HepG2 (cell line): Measurements from ENCODE around the gene NUDT22. TPM values are rescaled to one million over a fixed set of nuclear protein-coding genes. Genes with fewer than 3 reads are reported as not detected.

Experiments used
- FOXK2 ChIP-seq: fragments of 450-650 bp; IDR thresholded peaks from 2 replicates; pipeline ENCODE4 v1.6.1; 2016
- GRHL1 ChIP-seq: sonication (generic); formaldehyde crosslinking; conservative IDR thresholded peaks from 2 replicates; pipeline ENCODE4 v1.8.0; 2022; ENCODE audit warnings: missing genetic modification reagents
- HCFC1 ChIP-seq: fragments of 150-350 bp; IDR thresholded peaks from 2 replicates; pipeline ENCODE4 v1.6.1; 2014; ENCODE audit warnings: low read depth, low read length
- HOXA5 ChIP-seq: sonication (generic); formaldehyde crosslinking; IDR thresholded peaks from 2 replicates; pipeline ENCODE4 v1.4.0; 2020; ENCODE audit warnings: missing genetic modification reagents
- MED1 ChIP-seq: sonication (generic); formaldehyde crosslinking; IDR thresholded peaks from 2 replicates; pipeline ENCODE4 v1.4.0; 2020; ENCODE audit warnings: missing genetic modification reagents
- NBN ChIP-seq: fragments of 450-650 bp; conservative IDR thresholded peaks from 2 replicates; pipeline ENCODE4 v1.6.1; 2017
- SALL1 ChIP-seq: sonication (generic); formaldehyde crosslinking; IDR thresholded peaks from 2 replicates; pipeline ENCODE4 v1.8.0; 2022; ENCODE audit warnings: mild to moderate bottlenecking, missing genetic modification reagents
- TCF7 ChIP-seq: sonication (generic); IDR thresholded peaks from 2 replicates; pipeline ENCODE4 v1.6.1; 2016; ENCODE audit warnings: antibody characterized with exemption, low read depth
- THAP9 ChIP-seq: sonication (generic); formaldehyde crosslinking; IDR thresholded peaks from 2 replicates; pipeline ENCODE4; 2020; ENCODE audit warnings: missing genetic modification reagents, mild to moderate bottlenecking, borderline replicate concordance
- UBTF ChIP-seq: sonication (generic); formaldehyde crosslinking; IDR thresholded peaks from 2 replicates; pipeline ENCODE4 v1.4.0; 2020; ENCODE audit warnings: mild to moderate bottlenecking, missing genetic modification reagents
- ZBTB25 ChIP-seq: IDR thresholded peaks from 2 replicates; pipeline ENCODE4 v1.6.1; 2018; ENCODE audit warnings: missing genetic modification reagents
- ZBTB39 ChIP-seq: sonication (generic); formaldehyde crosslinking; IDR thresholded peaks from 2 replicates; pipeline ENCODE4 v1.5.0; 2020; ENCODE audit warnings: missing genetic modification reagents
- ZNF644 ChIP-seq: IDR thresholded peaks from 2 replicates; pipeline ENCODE4 v1.6.1; 2016; ENCODE audit warnings: low read depth
- ZNF740 ChIP-seq: sonication (generic); formaldehyde crosslinking; IDR thresholded peaks from 2 replicates; pipeline ENCODE4 v1.4.0; 2020; ENCODE audit warnings: missing genetic modification reagents
- ZNF800 ChIP-seq: sonication (generic); formaldehyde crosslinking; IDR thresholded peaks from 2 replicates; pipeline ENCODE4 v1.4.0; 2020; ENCODE audit warnings: missing genetic modification reagents
- polyA plus RNA-seq, 8 experiments: library from polyadenylated mRNA; depleted of rRNA in 3 of 8; stranded (reverse) in 7 of 8; unstranded in 1 of 8; fragments of >200 nt; fragmentation: Illumina TruSeq in 4 of 8; extraction: Trizol in 4 of 8; gene quantifications; 2 replicates each; pipeline versions ENCODE4 v1.2.1 to v1.2.3, GENCODE V29; 2011 to 2016; ENCODE audit warnings: low read depth in 4 of 8, missing spikeins in 1 of 8, mixed read lengths in 1 of 8; ENCODE audit not compliant: insufficient read depth in 1 of 8
- total RNA-seq, 5 experiments: library from RNA; depleted of rRNA; stranded (reverse); fragments of >200 nt; fragmentation: Illumina TruSeq; extraction: Trizol; gene quantifications; 2 replicates each; pipeline ENCODE4 v1.2.3, GENCODE V29; 2016; ENCODE audit warnings: low read depth in 1 of 5

The NUDT22 gene
- total and polyA plus RNA-seq, 2 of the 13 experiments (the other 11 are each of a cell fraction or from before 2014, with no cell fraction given): 33.5 to 39.8 TPM

- peak; percentile 86 for TF ChIP-seq THAP9 (CRISPR knock-in tag)
- TF ChIP-seq FOXK2: no peak
- TF ChIP-seq ZNF644 (CRISPR knock-in tag): no peak
- TF ChIP-seq ZBTB39: no peak; the same call in 1 of the 2 replicates
- TF ChIP-seq ZBTB25: no peak
- TF ChIP-seq MED1: peak; percentile 78
- peak; percentile 97 for TF ChIP-seq UBTF (CRISPR knock-in tag)
- no peak; the same call in 1 of the 2 replicates for TF ChIP-seq GRHL1 (CRISPR knock-in tag)
- TF ChIP-seq ZNF740 (CRISPR knock-in tag): no peak
- no peak for TF ChIP-seq NBN
- TF ChIP-seq TCF7: no peak
- TF ChIP-seq HOXA5 (CRISPR knock-in tag): peak; percentile 97
- TF ChIP-seq SALL1: peak; percentile 91
- TF ChIP-seq ZNF800: peak; percentile 44; the same call in 1 of the 2 replicates
- no peak for TF ChIP-seq HCFC1
Observed at GRCh38 chr11:64185175-64185692, 40.8 kb upstream of the NUDT22 start (continued).
